Gastrocnemius medialis (tissue), 4 donors: ENCODE data around the gene SUPT5H. TPM values are rescaled to one million over a fixed set of nuclear protein-coding genes. Genes with fewer than 3 reads are reported as not detected.

Experiments
- ATAC-seq, 2 donors: fragments of 150-250 bp; one replicate each; pipeline ENCODE4 v1.9.1; 2016
- DNase-seq, 2 donors: peaks; one replicate each; pipeline ENCODE4 v3.0.0-alpha.2; 2019
- H3K27ac ChIP-seq, 4 donors: fragments of 200-600 bp; sonication (generic); 1 replicate in 1 of 4; 2 replicates in 3 of 4; pipeline ENCODE4 v1.5.1; 2016 to 2018; ENCODE audit warnings: mild to moderate bottlenecking in 2 of 4, moderate library complexity in 1 of 4
- H3K27me3 ChIP-seq, 3 donors: fragments of 200-600 bp; sonication (generic) in 2 of 3; 1 replicate in 1 of 3; 2 replicates in 2 of 3; pipeline versions ENCODE4 v1.5.1 to v1.6.0; 2016 to 2019; ENCODE audit warnings: mild to moderate bottlenecking in 1 of 3, moderate library complexity in 1 of 3
- H3K36me3 ChIP-seq, 2 donors: fragments of 200-600 bp; sonication (generic) in 1 of 2; one replicate each; pipeline ENCODE4 v1.5.1; 2017 to 2018
- H3K4me1 ChIP-seq, 2 donors: fragments of 200-600 bp; sonication (generic) in 1 of 2; one replicate each; pipeline ENCODE4 v1.5.1; 2016 to 2017; ENCODE audit warnings: mild to moderate bottlenecking in 2 of 2
- H3K4me3 ChIP-seq, 4 donors: fragments of 200-600 bp; sonication (generic) in 3 of 4; 1 replicate in 1 of 4; 2 replicates in 3 of 4; pipeline ENCODE4 v1.5.1; 2016 to 2019; ENCODE audit warnings: mild to moderate bottlenecking in 2 of 4
- H3K9me3 ChIP-seq, 3 donors: fragments of 200-600 bp; sonication (generic) in 2 of 3; 1 replicate in 1 of 3; 2 replicates in 2 of 3; pipeline ENCODE4 v1.5.1; 2016 to 2019
- CTCF ChIP-seq, 5 experiments: fragments of 450-650 bp in 3 of 5; fragments of 200-600 bp in 2 of 5; sonication (generic) in 2 of 5; IDR thresholded peaks in 4 of 5; conservative IDR thresholded peaks in 1 of 5; 1 replicate in 4 of 5; 2 replicates in 1 of 5; pipeline ENCODE4 v1.5.1; 2016 to 2019; ENCODE audit warnings: antibody characterized with exemption in 5 of 5, mild to moderate bottlenecking in 3 of 5, moderate library complexity in 3 of 5
- POLR2A ChIP-seq, 2 donors: fragments of 450-650 bp; IDR thresholded peaks; one replicate each; pipeline ENCODE4 v1.6.1; 2017; ENCODE audit warnings: antibody characterized with exemption in 2 of 2, mild to moderate bottlenecking in 2 of 2, moderate library complexity in 2 of 2
- in situ Hi-C, 4 donors: fragments of 200-750 bp; cut with MboI; loops; one replicate each; pipeline versions ENCODE4 v1.15.0 to v1.8.0; 2017; ENCODE audit warnings: low sequenced_read_pairs in 4 of 4
- intact Hi-C: fragments of 100-400 bp; cut with DNase I; formaldehyde crosslinking; loops from one replicate; pipeline ENCODE4 v1.15.1; 2023; ENCODE audit warnings: low total_unique reads
- total RNA-seq, 4 donors: library from RNA; depleted of rRNA; stranded (reverse); fragments of >200 nt; gene quantifications; one replicate each; pipeline versions ENCODE4 v1.1.0 to v1.2.3, GENCODE V29; 2016

Gene SUPT5H
- total RNA-seq, 4 donors from 2014 or later: 60.7 to 148 (median 108) TPM

GRCh38 chr19:39426170-39426569 is 19.2 kb upstream of the SUPT5H start:
- DNase-seq (no peak), ATAC-seq (no peak)
- Histone ChIP-seq H3K27me3 (no peaks in the 10 kb centered on the region), H3K9me3 (no peaks in the 10 kb centered on the region), H3K36me3 (no peaks in the 10 kb centered on the region), H3K4me1 (peaks cover 5 to 11% of the 10 kb centered on the region in 2 donors), H3K4me3 (no peak overlapping the region), H3K27ac (no peak overlapping the region)
- in situ Hi-C loops: loop anchor here in 2 of 4 donors (25.0 kb wide), 2 partner anchors 111 to 411 kb away; partner anchors contain the start of genes DYRK1B (in 2 of the 2), FBL (in 2 of the 2), EID2 (in 1 of the 2) and EID2B (in 1 of the 2)
- intact Hi-C loops: no loop called here
- no peak for TF ChIP-seq CTCF (IDR thresholded peaks at IDR 0.05 in 4 of 5, conservative IDR thresholded peaks at IDR 0.05 in 1 of 5)
- TF ChIP-seq POLR2A (IDR thresholded peaks at IDR 0.05): no peak

- DNase-seq (no peak), ATAC-seq (no peak)
- TF ChIP-seq CTCF (IDR thresholded peaks at IDR 0.05 in 4 of 5, conservative IDR thresholded peaks at IDR 0.05 in 1 of 5): no peak
- TF ChIP-seq POLR2A (IDR thresholded peaks at IDR 0.05): no peak
- peaks cover 1 to 13% of the 10 kb centered on the region in 2 donors for H3K36me3 ChIP-seq
- intact Hi-C loops (no loop called here), in situ Hi-C loops (loop anchor here in 2 of 4 donors (25.0 kb wide), 2 partner anchors 110 to 410 kb away; partner anchors contain the start of genes DYRK1B (in 2 of the 2), FBL (in 2 of the 2), EID2 (in 1 of the 2) and EID2B (in 1 of the 2))
- no peaks in the 10 kb centered on the region for H3K27me3 ChIP-seq
- peaks cover 5 to 11% of the 10 kb centered on the region in 2 donors for H3K4me1 ChIP-seq
- H3K9me3 ChIP-seq: no peaks in the 10 kb centered on the region
- no peak overlapping the region for H3K27ac ChIP-seq
- H3K4me3 ChIP-seq: no peak overlapping the region
These were observed 17.7 kb upstream of the SUPT5H start for GRCh38 chr19:39427707-39428106.

- in situ Hi-C loops (loop anchor here in 2 of 4 donors (25.0 kb wide), 2 partner anchors 109 to 409 kb away; partner anchors contain the start of genes DYRK1B (in 2 of the 2), FBL (in 2 of the 2), EID2 (in 1 of the 2) and EID2B (in 1 of the 2)), intact Hi-C loops (no loop called here)
- peak overlapping the region; percentile 33 to 64 (median 55) for H3K27ac ChIP-seq
- DNase-seq: no peak
- ATAC-seq: peak; percentile 21 to 51
- H3K4me3 ChIP-seq: no peak overlapping the region
- H3K36me3 ChIP-seq: peaks cover 4 to 21% of the 10 kb centered on the region in 2 donors
- no peaks in the 10 kb centered on the region for H3K9me3 ChIP-seq
- no peaks in the 10 kb centered on the region for H3K27me3 ChIP-seq
- peaks cover 6 to 11% of the 10 kb centered on the region in 2 donors for H3K4me1 ChIP-seq
- TF ChIP-seq CTCF (IDR thresholded peaks at IDR 0.05 in 4 of 5, conservative IDR thresholded peaks at IDR 0.05 in 1 of 5): no peak
- no peak for TF ChIP-seq POLR2A (IDR thresholded peaks at IDR 0.05)
These were observed 16.9 kb upstream of the SUPT5H start for GRCh38 chr19:39428283-39429112.

GRCh38 chr19:39430675-39431593 is 14.4 kb upstream of the SUPT5H start:
- DNase-seq: no peak
- peak; percentile 42 to 51 for ATAC-seq
- Histone ChIP-seq H3K27ac (peak overlapping the region; percentile 65 to 76 (median 69)), H3K4me1 (peaks cover 23 to 25% of the 10 kb centered on the region in 2 donors), H3K36me3 (peaks cover 4 to 32% of the 10 kb centered on the region in 2 donors), H3K4me3 (peak overlapping the region in 1 of 4 donors; percentile 9), H3K9me3 (no peaks in the 10 kb centered on the region), H3K27me3 (no peaks in the 10 kb centered on the region)
- in situ Hi-C loops: loop anchor here in 2 of 4 donors (25.0 kb wide), 2 partner anchors 106 to 406 kb away; partner anchors contain the start of genes DYRK1B (in 2 of the 2), FBL (in 2 of the 2), EID2 (in 1 of the 2) and EID2B (in 1 of the 2)
- intact Hi-C loops: loop anchor here (5.0 kb wide), 1 partner anchor 39 kb away; the partner anchor contains the start of genes MED29 and PAF1
- TF ChIP-seq POLR2A (IDR thresholded peaks at IDR 0.05): peak; percentile 10 to 37
- no peak for TF ChIP-seq CTCF (IDR thresholded peaks at IDR 0.05 in 4 of 5, conservative IDR thresholded peaks at IDR 0.05 in 1 of 5)
